HG03432 (cell line): ENCODE measurements around the gene CCDC9.
"Not testable (repeated sequence)": the region's sequence is repeated elsewhere in the genome, so short reads cannot be mapped to it uniquely, and the experiment has no call there.

Experiments
- ATAC-seq: cut with Tn5 transposase; IDR thresholded peaks from one replicate; pipeline ENCODE4 v1.9.1; 2021; ENCODE audit warnings: mild to moderate bottlenecking, moderate library complexity; ENCODE audit not compliant: unreplicated experiment

CCDC9 gene

GRCh38 chr19:47231215-47232054 lies 24.9 kb upstream of the CCDC9 start:
- peak; percentile 34 for ATAC-seq

GRCh38 chr19:47232422-47233211 lies 23.7 kb upstream of the CCDC9 start:
- ATAC-seq, result no peak

GRCh38 chr19:47236072-47236675 lies 20.2 kb upstream of the CCDC9 start:
- ATAC-seq, result no peak

DNA sequence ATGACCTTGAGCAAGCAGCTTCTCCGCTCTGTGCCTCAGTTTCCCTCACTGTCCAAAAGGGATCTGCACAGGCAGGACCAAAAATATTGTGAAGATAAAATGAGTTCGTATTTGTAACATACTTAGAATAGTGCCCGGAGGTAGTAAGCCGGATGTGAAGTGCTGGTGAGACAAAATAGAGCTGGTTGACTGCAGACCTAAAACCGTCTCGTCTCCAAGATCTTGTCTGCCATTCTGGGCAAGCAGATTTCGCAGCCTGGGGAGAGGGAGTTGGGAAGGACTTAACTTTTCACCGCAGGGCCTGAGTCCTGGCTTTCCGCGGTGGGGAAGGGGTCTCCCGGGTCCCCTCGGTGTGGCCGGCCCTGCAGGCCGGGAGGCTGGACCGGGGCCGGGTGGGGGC lies 17.2 kb upstream of the CCDC9 start:
- ATAC-seq, result no peak

GRCh38 chr19:47239610-47240296 lies 16.6 kb upstream of the CCDC9 start:
- ATAC-seq, result no peak

DNA sequence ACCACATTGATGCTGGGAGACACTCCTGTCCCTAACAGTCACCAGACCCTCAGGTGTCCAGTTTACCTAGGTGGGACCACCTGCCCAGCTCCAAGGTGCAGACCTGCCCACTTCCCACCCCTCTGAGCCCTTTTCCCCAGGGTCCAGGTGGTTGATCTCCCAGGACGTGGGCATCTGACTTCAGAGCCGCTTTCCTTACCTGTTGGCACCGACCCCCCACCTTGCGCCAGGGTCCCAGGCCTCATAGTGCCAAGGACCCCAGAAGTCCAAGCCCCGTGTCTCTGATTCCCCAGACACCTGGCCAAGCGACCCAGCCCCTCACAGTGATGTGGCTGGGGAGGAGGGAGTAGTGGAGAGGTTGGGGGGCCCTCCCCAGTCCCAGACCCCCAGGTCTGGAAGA lies 15.8 kb upstream of the CCDC9 start:
- ATAC-seq, result no peak

- no peak for ATAC-seq
These were observed 15.1 kb upstream of the CCDC9 start for GRCh38 chr19:47240996-47241918.

DNA sequence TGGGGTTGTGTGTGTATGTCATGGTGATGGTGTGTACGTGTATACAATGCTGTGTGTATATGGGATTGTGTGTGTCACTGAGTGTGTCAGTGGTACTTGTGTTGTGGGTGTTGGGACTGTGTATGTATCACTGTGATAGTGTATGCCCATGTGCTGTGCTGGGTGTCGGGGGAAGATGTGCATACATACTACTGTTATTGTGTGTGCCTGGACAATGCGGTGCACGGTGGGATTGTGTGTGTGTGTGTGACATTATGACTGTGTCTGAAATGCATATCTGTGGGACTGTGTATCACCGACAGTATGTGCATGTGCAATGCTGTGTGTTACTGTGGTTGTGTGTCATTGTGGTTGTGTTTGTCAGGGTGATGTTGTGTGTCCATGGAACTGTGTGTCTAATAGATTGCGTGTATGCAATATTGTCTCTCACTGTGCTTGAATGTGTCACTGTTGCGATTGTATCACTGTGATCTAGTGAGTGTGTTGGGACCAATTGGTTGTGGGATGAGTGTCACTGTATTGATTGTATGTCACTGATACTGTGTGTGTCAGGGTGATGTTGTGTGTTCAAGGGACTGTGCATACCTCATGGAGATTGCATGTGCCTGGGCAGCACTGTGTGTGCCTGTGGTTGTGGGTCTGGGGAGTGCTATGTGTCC lies 14.3 kb upstream of the CCDC9 start:
- no peak for ATAC-seq

- ATAC-seq, result no peak
These were observed 13.0 kb upstream of the CCDC9 start for GRCh38 chr19:47243364-47243775.

- peak; percentile 68 for ATAC-seq
These were observed 12.4 kb upstream of the CCDC9 start for GRCh38 chr19:47243776-47244547.

GRCh38 chr19:47247308-47247990 lies 8.9 kb upstream of the CCDC9 start:
- no peak for ATAC-seq

DNA sequence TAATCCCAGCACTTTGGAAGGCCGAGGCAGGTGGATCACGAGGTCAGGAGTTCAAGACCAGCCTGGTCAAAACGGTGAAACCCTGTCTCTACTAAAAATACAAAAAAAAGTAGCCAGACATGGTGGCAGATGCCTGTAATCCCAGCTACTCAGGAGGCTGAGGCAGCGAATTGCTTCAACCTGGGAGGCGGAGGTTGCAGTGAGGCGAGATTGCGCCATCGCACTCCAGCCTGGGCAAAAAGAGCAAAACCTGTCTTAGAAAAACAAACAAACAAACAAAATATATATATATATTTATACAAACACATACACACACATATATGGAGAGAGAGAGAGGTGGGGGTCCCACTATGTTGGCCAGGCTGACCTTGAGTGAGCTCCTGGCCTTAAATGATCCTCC lies 3.3 kb upstream of the CCDC9 start:
- ATAC-seq, result not testable (repeated sequence)

DNA sequence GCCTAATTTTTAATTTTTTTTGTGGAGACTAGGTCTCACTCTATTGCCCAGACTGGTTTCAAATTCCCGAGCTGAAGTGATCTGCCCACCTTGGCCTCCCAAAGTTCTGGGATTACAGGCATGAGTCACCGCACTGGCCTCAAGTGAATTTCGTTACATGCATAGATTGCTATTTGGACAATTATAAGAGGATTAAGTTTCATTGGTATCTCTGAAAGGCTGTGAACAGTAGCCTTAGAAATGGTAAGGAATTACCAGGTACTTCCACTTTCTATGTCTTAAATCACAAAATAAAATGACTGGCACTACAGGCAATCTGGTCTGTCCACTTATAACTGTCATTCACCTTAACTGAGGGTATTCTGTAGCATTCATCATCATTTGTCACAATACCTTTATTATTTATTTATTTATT lies 2.9 kb upstream of the CCDC9 start:
- ATAC-seq, result no peak

GRCh38 chr19:47253970-47254369 lies 2.4 kb upstream of the CCDC9 start:
- ATAC-seq, result no peak

DNA sequence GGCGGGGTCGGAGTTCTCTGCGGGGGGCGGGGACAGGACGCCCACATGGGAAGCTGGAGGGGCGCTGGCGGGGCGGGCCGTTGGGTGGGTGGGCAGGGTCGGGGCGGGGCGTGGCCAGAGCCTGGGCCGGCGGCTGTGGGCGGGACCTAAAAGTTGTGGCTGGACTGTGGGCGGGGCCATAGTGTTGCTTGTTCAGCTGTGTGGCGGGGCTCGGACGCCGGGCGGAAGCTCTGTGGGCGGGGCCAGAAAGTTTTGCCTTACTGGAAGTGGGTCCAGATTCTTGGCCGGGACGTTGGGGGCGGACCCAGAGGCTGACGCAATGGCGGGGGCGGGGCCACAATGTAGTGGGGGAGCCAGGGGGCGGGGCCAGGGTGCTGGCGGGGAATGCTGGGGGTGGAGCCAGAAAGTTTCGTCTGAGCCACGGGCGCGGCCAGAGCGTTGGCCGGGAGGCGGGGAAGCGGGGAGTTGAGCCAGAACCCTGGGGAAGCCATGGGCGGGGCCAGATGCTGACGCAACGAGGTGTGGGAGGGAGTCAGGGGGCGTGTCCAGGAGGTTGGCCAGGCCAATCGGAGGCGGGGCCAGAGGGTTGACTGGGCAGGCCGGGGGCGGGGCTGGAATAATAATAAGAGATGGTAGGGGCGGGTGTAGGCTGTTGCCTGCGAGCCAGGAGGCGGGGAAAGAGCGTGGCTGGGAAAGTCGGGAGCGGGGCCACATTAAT lies 527 bp downstream of the CCDC9 start:
- ATAC-seq, result peak; percentile 73

- peak; percentile 1 for ATAC-seq
These were observed 1.3 kb downstream of the CCDC9 start for GRCh38 chr19:47257411-47258169.

- ATAC-seq, result no peak
These were observed 2.1 kb downstream of the CCDC9 start for GRCh38 chr19:47258434-47258833.
